NAMALWA (cell line): ENCODE data around the gene DPP7.
"Not testable (repeated sequence)": the region's sequence is repeated elsewhere in the genome, so short reads cannot be mapped to it uniquely, and the experiment has no call there.

ENCODE experiments used
- DNase-seq: peaks from one replicate; pipeline ENCODE4 v3.0.0-alpha.2; 2015; ENCODE audit warnings: low spot score

The DPP7 gene

DNA sequence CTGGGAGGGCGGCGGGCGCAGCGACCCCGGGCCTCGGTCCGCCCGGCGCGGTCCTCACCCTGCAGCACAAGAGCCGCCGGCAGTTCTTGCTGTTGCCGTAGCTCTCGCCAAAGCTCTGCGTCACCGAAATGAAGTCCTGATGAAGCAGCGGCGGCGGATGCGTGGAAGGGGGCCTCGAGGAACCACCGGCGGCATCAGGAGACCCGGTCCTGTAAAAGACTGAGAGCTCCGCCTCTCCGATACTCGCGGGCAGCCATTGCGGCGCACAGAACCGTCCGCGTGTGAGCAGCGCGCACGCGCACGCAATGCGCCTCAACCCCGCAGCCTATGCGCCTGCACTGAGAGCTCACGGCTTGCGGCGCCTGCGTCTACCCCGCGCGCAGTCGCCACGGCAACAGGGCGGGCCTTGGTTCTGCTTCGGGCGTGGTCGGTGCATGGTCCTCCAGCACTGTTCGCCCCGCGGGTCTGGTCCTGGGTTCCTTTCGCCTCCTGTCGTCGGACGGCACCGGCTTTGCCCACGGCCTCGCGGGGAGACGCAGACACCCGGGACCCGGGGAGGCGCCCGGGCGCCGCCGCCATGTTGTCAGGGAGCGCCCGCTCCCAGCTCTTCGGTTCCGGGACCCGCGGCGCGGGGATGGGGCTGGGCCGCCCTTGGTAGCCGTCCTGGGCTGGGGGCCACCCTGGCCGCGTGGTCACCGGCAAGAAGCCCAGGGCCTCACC, 15.1 kb upstream of the DPP7 start:
- peak; percentile 96 for DNase-seq

GRCh38 chr9:137128862-137129455, 14.4 kb upstream of the DPP7 start:
- DNase-seq, result no peak

GRCh38 chr9:137128158-137128861, 13.8 kb upstream of the DPP7 start:
- peak; percentile 65 for DNase-seq

DNA sequence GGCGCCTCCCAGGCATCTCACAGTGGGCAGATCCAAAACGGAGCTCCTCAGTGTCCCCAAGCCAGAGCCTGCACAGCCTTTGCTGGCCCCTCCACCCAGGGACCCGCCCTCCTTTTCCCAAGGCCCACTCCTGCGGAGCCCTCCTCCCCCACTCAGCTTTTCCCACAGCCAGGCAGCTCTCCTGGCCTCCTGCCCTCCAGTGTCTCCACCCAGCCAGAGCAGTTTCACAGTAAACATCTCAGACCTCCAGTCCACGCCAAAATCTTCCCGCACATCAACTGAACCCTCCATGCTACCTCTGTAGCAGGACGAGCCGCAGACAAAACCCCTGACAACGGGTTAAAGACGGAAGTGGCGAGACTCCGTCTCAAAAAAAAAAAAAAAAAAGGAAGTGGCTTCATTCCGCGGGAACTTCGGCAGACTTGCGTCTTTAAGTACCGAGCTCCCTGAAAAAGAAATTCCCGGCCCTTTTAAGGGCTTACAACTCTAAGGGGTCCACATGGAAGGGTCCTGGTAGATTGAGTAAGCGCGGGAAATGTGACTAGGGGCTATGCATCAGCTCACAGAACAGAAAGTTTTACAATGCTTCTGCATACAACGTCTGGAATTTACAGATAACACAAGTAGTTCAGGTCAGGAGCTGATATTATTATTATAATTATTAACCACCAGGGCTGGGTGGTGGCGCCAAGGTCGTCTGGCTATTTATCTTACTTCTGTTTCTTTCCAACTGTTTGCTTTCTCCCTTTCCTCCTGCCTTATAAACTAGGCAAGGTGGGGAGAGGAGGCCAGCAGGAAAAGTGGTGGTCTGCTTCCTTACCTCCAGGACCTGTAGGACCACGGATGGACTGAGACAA, 13.0 kb upstream of the DPP7 start:
- peak; percentile 86 for DNase-seq

DNA sequence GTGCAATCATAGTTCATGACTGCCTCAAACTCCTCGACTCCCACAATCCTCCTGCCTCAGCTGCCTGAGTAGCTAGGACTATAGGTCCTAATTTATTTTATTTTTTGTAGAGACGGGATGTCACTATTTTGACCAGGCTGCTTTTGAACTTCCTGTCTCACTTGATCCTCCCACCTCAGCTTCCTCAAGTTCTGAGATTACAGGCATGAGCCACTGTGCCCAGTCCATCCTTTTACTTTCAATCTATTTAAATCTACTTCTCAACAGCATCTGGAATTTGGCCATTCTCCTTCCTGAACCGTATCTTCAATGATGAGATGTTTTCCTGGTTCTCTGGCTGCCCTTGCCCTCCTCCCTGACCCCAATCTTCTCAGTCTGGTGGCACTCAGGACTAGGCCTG, 12.3 kb upstream of the DPP7 start:
- no peak for DNase-seq

- DNase-seq, result not testable (repeated sequence)
Measured at GRCh38 chr9:137123952-137124462, 9.5 kb upstream of the DPP7 start.

DNA sequence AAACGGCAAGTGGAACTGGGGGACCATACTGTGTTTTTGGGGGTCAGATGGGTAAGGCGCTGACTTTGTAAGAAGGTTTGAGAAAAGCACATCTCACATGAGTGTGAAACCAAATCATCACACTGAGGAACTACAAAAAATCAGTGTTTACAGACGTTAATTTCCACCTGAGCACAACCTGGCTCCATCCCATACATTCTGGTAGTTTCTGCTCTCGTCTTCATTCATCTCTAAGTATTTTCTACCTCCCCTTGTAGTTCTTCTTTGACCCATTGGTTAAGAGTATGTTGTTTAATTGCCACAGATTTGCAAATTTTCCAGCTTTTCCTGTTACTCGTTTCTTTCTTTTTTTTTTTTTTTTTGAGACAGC, 8.9 kb upstream of the DPP7 start:
- DNase-seq, result peak; percentile 62

- DNase-seq, result not testable (repeated sequence)
Measured at GRCh38 chr9:137122796-137123467, 8.4 kb upstream of the DPP7 start.

GRCh38 chr9:137121927-137122795, 7.6 kb upstream of the DPP7 start:
- peak; percentile 81 for DNase-seq

DNA sequence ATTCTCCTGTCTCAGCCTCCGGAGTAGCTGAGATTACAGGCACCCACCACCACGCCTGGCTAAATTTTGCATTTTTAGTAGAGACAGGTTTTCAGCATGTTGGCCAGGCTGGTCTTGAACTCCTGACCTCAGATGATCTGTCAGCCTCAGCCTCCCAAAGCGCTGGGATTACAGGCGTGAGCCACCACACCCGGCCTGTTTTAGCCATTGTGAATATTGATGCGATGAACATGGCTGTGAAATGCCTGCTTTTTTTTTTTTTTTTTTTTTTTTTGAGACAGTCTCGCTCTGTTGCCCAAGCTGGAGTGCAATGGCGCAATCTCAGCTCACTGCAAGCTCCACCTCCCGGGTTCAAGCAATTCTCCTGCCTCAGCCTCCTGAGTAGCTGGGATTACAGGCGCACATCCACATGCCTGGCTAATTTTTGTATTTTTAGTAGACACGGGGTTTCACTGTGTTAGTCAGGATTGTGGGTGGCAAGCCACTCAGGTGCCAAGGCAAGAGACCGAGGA, 3.6 kb upstream of the DPP7 start:
- DNase-seq, result not testable (repeated sequence)

GRCh38 chr9:137117269-137117731, 2.8 kb upstream of the DPP7 start:
- DNase-seq, result no peak

- DNase-seq, result no peak
Measured at GRCh38 chr9:137116728-137117127, 2.2 kb upstream of the DPP7 start.

DNA sequence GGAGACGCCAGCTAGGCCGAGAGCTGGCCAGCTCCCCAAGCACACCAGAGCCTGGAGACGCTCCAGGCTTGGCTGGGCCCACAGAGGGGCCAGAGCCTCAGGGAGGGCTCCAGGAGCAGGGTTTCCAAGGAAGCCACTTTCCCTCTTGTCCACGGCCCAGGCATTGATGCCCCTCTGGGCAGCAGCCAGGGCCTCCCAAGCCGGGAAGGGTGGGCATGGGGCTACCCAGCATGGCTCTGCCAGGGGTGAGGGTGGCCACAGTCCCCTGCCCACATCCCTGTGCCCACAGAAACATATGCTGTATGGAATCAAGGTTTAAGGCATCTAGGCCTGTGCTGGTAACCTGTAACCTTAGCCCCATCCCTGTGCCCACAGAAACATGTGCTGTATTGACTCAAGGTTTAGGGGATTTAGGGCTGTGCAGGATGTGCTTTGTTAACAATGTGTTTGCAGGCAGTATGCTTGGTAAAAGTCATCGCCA, 1.5 kb upstream of the DPP7 start:
- no peak for DNase-seq

DNA sequence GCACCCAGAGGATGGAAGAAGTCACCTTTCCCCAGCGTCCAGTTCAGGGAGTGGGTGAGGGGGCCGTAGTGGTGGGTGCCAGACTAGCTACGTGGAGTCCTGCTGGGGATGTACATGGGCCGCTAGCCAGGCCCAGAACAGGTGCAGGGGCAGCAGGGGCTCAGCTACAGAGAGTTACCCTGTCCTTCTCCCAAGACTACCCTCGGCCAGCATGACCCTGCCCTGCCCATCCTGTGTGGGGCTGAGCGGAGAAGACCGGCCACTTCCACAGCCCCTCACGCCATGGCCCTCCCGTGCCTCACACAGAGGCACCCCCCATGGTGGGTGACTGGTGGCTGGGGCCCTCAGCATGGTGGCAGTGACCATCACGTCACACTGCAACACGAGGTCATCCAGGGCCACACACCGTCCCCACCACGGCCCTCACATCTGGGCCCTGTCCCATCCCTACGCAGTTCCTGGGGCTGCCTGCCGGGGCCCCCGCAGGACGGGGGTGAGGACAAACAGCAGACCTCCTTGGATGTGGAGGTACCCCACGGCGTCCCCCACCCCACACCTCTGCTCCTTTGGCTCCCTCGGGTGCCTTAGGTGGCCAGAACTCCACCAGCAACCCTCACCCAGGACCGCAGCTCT, 977 bp upstream of the DPP7 start:
- no peak for DNase-seq

- DNase-seq, result no peak
Measured at GRCh38 chr9:137114220-137114612, 317 bp downstream of the DPP7 start.

- DNase-seq, result no peak
Measured at GRCh38 chr9:137113385-137114159, 961 bp downstream of the DPP7 start.

GRCh38 chr9:137112564-137113384, 1.8 kb downstream of the DPP7 start:
- DNase-seq, result no peak
